GM12878 (cell line): ENCODE results near the gene ARHGAP22.

ENCODE experiments used
- CREB1 ChIP-seq: IDR thresholded peaks from 2 replicates; pipeline ENCODE4 v1.6.1; 2012; ENCODE audit warnings: low read depth, mild to moderate bottlenecking, inconsistent platforms
- EZH2 ChIP-seq: IDR thresholded peaks from 2 replicates; pipeline ENCODE4 v1.6.1; 2012; ENCODE audit warnings: low read depth, mild to moderate bottlenecking, control low read depth, inconsistent platforms, low read length, borderline replicate concordance; ENCODE audit not compliant: control insufficient read depth
- HSF1 ChIP-seq: fragments of 150-350 bp; IDR thresholded peaks from 2 replicates; pipeline ENCODE4 v1.6.1; 2014; ENCODE audit warnings: mild to moderate bottlenecking, low read depth, low read length
- MTA2 ChIP-seq: fragments of 450-650 bp; IDR thresholded peaks from 2 replicates; pipeline ENCODE4 v1.6.1; 2016; ENCODE audit warnings: low read depth, mild to moderate bottlenecking, moderate library complexity
- MXI1 ChIP-seq: fragments of 150-350 bp; IDR thresholded peaks from 2 replicates; pipeline ENCODE4 v1.6.1; 2011; ENCODE audit warnings: low read depth, mild to moderate bottlenecking, inconsistent platforms, low read length, improper control_type of control experiment
- POLR2A ChIP-seq: IDR thresholded peaks from 2 replicates; pipeline ENCODE4 v1.6.1; 2011; ENCODE audit warnings: low read depth, mild to moderate bottlenecking, low read length
- TCF12 ChIP-seq: IDR thresholded peaks from 2 replicates; pipeline ENCODE4 v1.6.1; 2011; ENCODE audit warnings: low read depth, mild to moderate bottlenecking, low read length

DNA sequence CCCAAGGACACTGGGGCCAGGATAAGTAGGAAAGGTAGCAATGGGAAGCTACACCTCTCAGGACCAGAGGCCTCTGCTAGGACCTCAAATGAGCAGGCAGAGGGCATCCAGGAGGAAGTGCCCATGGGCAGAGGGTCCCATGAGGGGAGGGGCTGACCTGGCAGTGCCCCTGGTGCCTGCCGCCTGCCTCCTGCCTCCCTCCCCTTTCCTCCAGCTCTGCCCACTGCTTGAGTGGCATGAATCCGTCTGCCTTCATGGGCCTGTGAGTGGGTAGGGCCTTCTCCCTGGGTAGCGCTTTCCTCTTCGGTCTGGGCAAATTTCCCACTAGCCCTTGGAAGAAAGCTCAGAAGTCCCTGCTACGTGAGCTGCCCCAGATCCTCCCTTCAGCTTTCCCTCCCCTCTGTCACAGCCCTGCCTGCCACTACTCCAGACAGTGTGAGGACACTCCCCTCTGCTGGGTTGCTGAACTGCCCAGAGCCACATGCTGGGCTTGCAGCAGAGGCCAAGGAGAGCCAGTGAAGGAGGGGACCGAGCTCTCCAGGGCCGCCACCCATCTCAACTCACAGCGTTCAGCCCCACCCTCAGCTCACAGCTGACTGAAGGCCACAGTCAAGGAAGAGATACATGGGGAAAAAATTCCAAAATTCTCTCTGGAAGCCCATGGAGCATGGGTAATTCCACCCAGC is 141.4 kb downstream of the ARHGAP22 start:
- no peak for TF ChIP-seq HSF1
- no peak for TF ChIP-seq MXI1
- no peak for TF ChIP-seq EZH2
- no peak for TF ChIP-seq MTA2
- TF ChIP-seq CREB1: no peak
- no peak for TF ChIP-seq POLR2A
- no peak for TF ChIP-seq TCF12
